PC-9 (cell line): Measurements from ENCODE around the gene ZNF100. TPM values are rescaled to one million over a fixed set of nuclear protein-coding genes. Genes with fewer than 3 reads are reported as not detected.
"Not testable (repeated sequence)": the region's sequence is repeated elsewhere in the genome, so short reads cannot be mapped to it uniquely, and the experiment has no call there.

Source experiments
- Bru-seq: library from RNA; stranded (reverse); fragments of 400-500 nt; gene quantifications from one replicate; lab custom pipeline; 2021; lab: Mats Ljungman, UMichigan
- BruChase-seq, 2 experiments: library from RNA; stranded (reverse); fragments of 400-500 nt; gene quantifications; one replicate each; lab custom pipeline; 2021; lab: Mats Ljungman, UMichigan
- BruUV-seq: library from RNA; stranded (reverse); fragments of 400-500 nt; replicated peaks from 2 replicates; lab custom pipeline; 2021; lab: Mats Ljungman, UMichigan
- CTCF ChIA-PET: fragments of 300-600 bp; sonication (Branson Sonifier 250); formaldehyde crosslinking; loops from one replicate; lab custom pipeline; 2022; ENCODE audit warnings: antibody characterized with exemption; lab: Charles Lee
- POLR2A ChIA-PET: fragments of 300-600 bp; sonication (Branson Sonifier 250); formaldehyde crosslinking; loops from one replicate; lab custom pipeline; 2022; ENCODE audit warnings: antibody characterized with exemption; ENCODE audit not compliant: unreplicated experiment; lab: Charles Lee
- DNase-seq, 2 experiments: peaks; one replicate each; pipeline versions ENCODE4 v3.0.0 to v3.0.0-alpha.2; 2015 to 2022; ENCODE audit warnings: mixed read lengths in 1 of 2
- H2AFZ ChIP-seq: fragments of 200-600 bp; sonication (generic); 2 replicates; pipeline ENCODE4 v1.8.1; 2017; ENCODE audit warnings: antibody characterized with exemption
- H3F3A ChIP-seq: fragments of 200-600 bp; sonication (generic); 2 replicates; pipeline ENCODE4 v1.8.1; 2017; ENCODE audit warnings: antibody characterized with exemption, mild to moderate bottlenecking, low read depth; ENCODE audit not compliant: insufficient read depth
- H3K27ac ChIP-seq: fragments of 200-600 bp; sonication (generic); 2 replicates; pipeline ENCODE4 v1.6.1; 2016; ENCODE audit warnings: mixed run types
- H3K27me3 ChIP-seq: fragments of 200-600 bp; sonication (generic); 2 replicates; pipeline ENCODE4 v1.6.1; 2016; ENCODE audit warnings: low read depth, mixed run types; ENCODE audit not compliant: insufficient read depth
- H3K36me3 ChIP-seq: fragments of 200-600 bp; sonication (generic); 2 replicates; pipeline ENCODE4 v1.6.1; 2016; ENCODE audit warnings: low read depth, mixed run types
- H3K4me1 ChIP-seq: fragments of 200-600 bp; sonication (generic); replicated peaks from 2 replicates; pipeline ENCODE4 v1.6.1; 2016; ENCODE audit warnings: mixed run types; ENCODE audit not compliant: insufficient read depth
- H3K4me2 ChIP-seq: fragments of 200-600 bp; sonication (generic); 2 replicates; pipeline ENCODE4 v1.6.1; 2017; ENCODE audit warnings: mixed run types
- H3K4me3 ChIP-seq: fragments of 200-600 bp; sonication (generic); 2 replicates; pipeline ENCODE4 v1.6.1; 2016; ENCODE audit warnings: mixed run types
- H3K79me2 ChIP-seq: fragments of 200-600 bp; sonication (generic); 2 replicates; pipeline ENCODE4 v1.6.1; 2017; ENCODE audit warnings: low read depth, mixed run types
- H3K9me2 ChIP-seq: fragments of 200-600 bp; sonication (generic); 2 replicates; pipeline ENCODE4 v1.8.1; 2017; ENCODE audit warnings: mild to moderate bottlenecking; ENCODE audit not compliant: insufficient read depth
- H3K9me3 ChIP-seq: fragments of 200-600 bp; sonication (generic); 2 replicates; pipeline ENCODE4 v1.8.1; 2016; ENCODE audit warnings: low read depth; ENCODE audit not compliant: insufficient read depth
- H4K20me1 ChIP-seq: fragments of 200-600 bp; sonication (generic); 2 replicates; pipeline ENCODE4 v1.8.1; 2017; ENCODE audit not compliant: insufficient read depth
- CTCF ChIP-seq: fragments of 200-600 bp; sonication (generic); conservative IDR thresholded peaks from 2 replicates; pipeline ENCODE4 v1.6.1; 2017; ENCODE audit warnings: mixed run types, antibody characterized with exemption, mild to moderate bottlenecking, moderate library complexity
- EZH2 ChIP-seq: fragments of 200-600 bp; sonication (generic); IDR thresholded peaks from 2 replicates; pipeline ENCODE4 v1.8.0; 2017; ENCODE audit warnings: antibody characterized with exemption, low read depth
- intact Hi-C: fragments of 100-400 bp; cut with micrococcal nuclease; formaldehyde crosslinking; loops from one replicate; pipeline ENCODE4 v1.10.0; 2022; ENCODE audit not compliant: unreplicated experiment
- long read RNA-seq: library from polyadenylated mRNA; stranded (forward); transcript quantifications from one replicate; pipeline ENCODE4 v2.0.0, GENCODE V29; 2022
- total RNA-seq: library from RNA; stranded (reverse); gene quantifications from 2 replicates; pipeline ENCODE4 v1.2.3, GENCODE V29; 2021

Gene ZNF100
- total RNA-seq (7.7 and 8.1 TPM in 2 replicates), Bru-seq, nascent RNA (percentile 86 among the genes with signal in this experiment), BruChase-seq, experiment 1, labeled RNA remaining after a 2-hour chase (percentile 79 among the genes with signal in this experiment), BruChase-seq, experiment 2, labeled RNA remaining after a 6-hour chase (percentile 70 among the genes with signal in this experiment)
- long read RNA-seq, full-length matches to known transcripts, result 3 of 7 reads
- long read RNA-seq, partial matches to known transcripts, result 0 of 7 reads
- long read RNA-seq, other reads (novel, unspliced or antisense), result 4 of 7 reads

GRCh38 chr19:21767065-21767800 lies at the start of gene ZNF100:
Gene ZNF100, minus strand, starts transcription at chr19:21767579. Its CDS starts 150 bp downstream, at chr19:21767429.
- peak; percentile 84 to 86 for DNase-seq
- Histone ChIP-seq H4K20me1 (no peaks in the 10 kb centered on the region), H3K36me3 (peaks cover 37% of the 10 kb centered on the region), H3K9me3 (peaks cover 7% of the 10 kb centered on the region; the same call in 1 of the 2 replicates), H3K79me2 (peaks cover 16% of the 10 kb centered on the region), H2AFZ (peak within 1 kb of the TSS; percentile 87), H3K9me2 (no peaks in the 10 kb centered on the region), H3K4me3 (peak within 1 kb of the TSS; percentile 79), H3K27me3 (no peaks in the 10 kb centered on the region), H3K27ac (0 out of 2 replicates have a peak within 1 kb of the TSS, but pooled peaks have one; percentile 23), H3K4me1 (peaks cover 10% of the 10 kb centered on the region), H3F3A (no peaks in the 10 kb centered on the region), H3K4me2 (peak within 1 kb of the TSS; percentile 87)
- intact Hi-C loops, result loop anchor here (5.0 kb wide), 1 partner anchor 1990 kb away; no protein-coding TSS in a partner anchor
- TSS peak; percentile 54 for BruUV-seq
- CTCF ChIA-PET, result no interaction called here
- POLR2A ChIA-PET, result interaction anchor here (0.6 to 1.1 kb wide), 6 partner anchors 64 to 1486 kb away, joined by 3 to 5 read pairs (median 4); partner anchors contain the start of genes ZNF429 and ZNF431
- no peak for TF ChIP-seq EZH2
- TF ChIP-seq CTCF, result no peak

GRCh38 chr19:21812448-21812847 lies 45.1 kb upstream of the ZNF100 start:
- intact Hi-C loops, result no loop called here
- no peaks in the 10 kb centered on the region for H4K20me1 ChIP-seq
- no peaks in the 10 kb centered on the region for H3F3A ChIP-seq
- TF ChIP-seq CTCF (no peak), EZH2 (no peak)
- H3K27ac ChIP-seq, result no peak overlapping the region
- no peak overlapping the region for H3K4me3 ChIP-seq
- no peaks in the 10 kb centered on the region for H3K4me1 ChIP-seq
- BruUV-seq, result no TSS peak
- POLR2A ChIA-PET, result no interaction called here
- peaks cover 67% of the 10 kb centered on the region for H3K36me3 ChIP-seq
- no peaks in the 10 kb centered on the region for H3K27me3 ChIP-seq
- H3K9me2 ChIP-seq, result no peaks in the 10 kb centered on the region
- no peaks in the 10 kb centered on the region for H3K79me2 ChIP-seq
- H3K9me3 ChIP-seq, result peaks cover 89% of the 10 kb centered on the region
- no peak for DNase-seq
- H2AFZ ChIP-seq, result no peak overlapping the region
- H3K4me2 ChIP-seq, result no peak overlapping the region
- CTCF ChIA-PET, result no interaction called here

GRCh38 chr19:21808400-21809000 lies 41.1 kb upstream of the ZNF100 start:
- DNase-seq, BruUV-seq, H3K4me1 ChIP-seq, H3K9me2 ChIP-seq, H3K27me3 ChIP-seq, H2AFZ ChIP-seq, POLR2A ChIA-PET, H4K20me1 ChIP-seq, H3K27ac ChIP-seq, H3K4me3 ChIP-seq, intact Hi-C loops, CTCF ChIA-PET, H3K79me2 ChIP-seq, H3F3A ChIP-seq, H3K4me2 ChIP-seq: not testable (repeated sequence)
- H3K9me3 ChIP-seq, result peaks cover 76% of the 10 kb centered on the region
- H3K36me3 ChIP-seq, result peaks cover 38% of the 10 kb centered on the region
